Activated B cell treated with CpG ODN at 0.5 μM for 24 hours (primary cell): Measurements from ENCODE around the gene MYO1F. TPM values are rescaled to one million over a fixed set of nuclear protein-coding genes. Genes with fewer than 3 reads are reported as not detected.

ENCODE experiments used
- ATAC-seq: fragments of 200-7000 bp; cut with Tn5 transposase; one replicate; pipeline ENCODE4 v1.10.0; 2021; ENCODE audit warnings: low read depth, mild to moderate bottlenecking, moderate library complexity
- CTCF ChIA-PET: fragments of 350-600 bp; sonication (Branson Sonifier 250); formaldehyde crosslinking; loops from one replicate; lab custom pipeline; 2021; ENCODE audit warnings: antibody characterized with exemption; lab: Charles Lee
- POLR2A ChIA-PET: fragments of 350-600 bp; sonication (Branson Sonifier 250); formaldehyde crosslinking; loops from one replicate; lab custom pipeline; 2021; ENCODE audit warnings: antibody characterized with exemption; lab: Charles Lee
- DNase-seq: peaks from one replicate; pipeline ENCODE4 v3.0.0; 2022
- H3K27ac Mint-ChIP-seq: one replicate; pipeline ENCODE4 v1.8.0; 2020; ENCODE audit warnings: mixed read lengths
- H3K27me3 Mint-ChIP-seq: one replicate; pipeline ENCODE4 v1.8.0; 2021; ENCODE audit warnings: mixed read lengths
- H3K36me3 Mint-ChIP-seq: one replicate; pipeline ENCODE4 v1.8.0; 2021; ENCODE audit warnings: low read depth, mixed read lengths
- H3K4me1 Mint-ChIP-seq: one replicate; pipeline ENCODE4 v1.8.0; 2021; ENCODE audit warnings: mixed read lengths
- H3K4me3 Mint-ChIP-seq: one replicate; pipeline ENCODE4 v1.8.0; 2020; ENCODE audit warnings: mild to moderate bottlenecking, mixed read lengths
- H3K9me3 Mint-ChIP-seq: one replicate; pipeline ENCODE4 v1.8.0; 2020; ENCODE audit warnings: mixed read lengths
- intact Hi-C: fragments of 100-400 bp; cut with micrococcal nuclease; formaldehyde crosslinking; loops from one replicate; pipeline ENCODE4 v1.15.1; 2024
- total RNA-seq: library from RNA; stranded (reverse); gene quantifications from 2 replicates; pipeline ENCODE4 v1.2.3, GENCODE V29; 2022
- TF ChIP-seq, protein P1 (sequence below): fragments of 200-600 bp; IDR thresholded peaks from one replicate; pipeline ENCODE4 v1.8.0; 2022; ENCODE audit warnings: antibody characterized with exemption, mild to moderate bottlenecking

MYO1F gene
- total RNA-seq, 1 donor from 2014 or later, result 63.8 TPM

- H3K9me3 Mint-ChIP-seq, result no peaks in the 10 kb centered on the region
- H3K4me3 Mint-ChIP-seq, result no peak overlapping the region
Observed at GRCh38 chr19:8580710-8581281, 3.6 kb upstream of the MYO1F start.

DNA sequence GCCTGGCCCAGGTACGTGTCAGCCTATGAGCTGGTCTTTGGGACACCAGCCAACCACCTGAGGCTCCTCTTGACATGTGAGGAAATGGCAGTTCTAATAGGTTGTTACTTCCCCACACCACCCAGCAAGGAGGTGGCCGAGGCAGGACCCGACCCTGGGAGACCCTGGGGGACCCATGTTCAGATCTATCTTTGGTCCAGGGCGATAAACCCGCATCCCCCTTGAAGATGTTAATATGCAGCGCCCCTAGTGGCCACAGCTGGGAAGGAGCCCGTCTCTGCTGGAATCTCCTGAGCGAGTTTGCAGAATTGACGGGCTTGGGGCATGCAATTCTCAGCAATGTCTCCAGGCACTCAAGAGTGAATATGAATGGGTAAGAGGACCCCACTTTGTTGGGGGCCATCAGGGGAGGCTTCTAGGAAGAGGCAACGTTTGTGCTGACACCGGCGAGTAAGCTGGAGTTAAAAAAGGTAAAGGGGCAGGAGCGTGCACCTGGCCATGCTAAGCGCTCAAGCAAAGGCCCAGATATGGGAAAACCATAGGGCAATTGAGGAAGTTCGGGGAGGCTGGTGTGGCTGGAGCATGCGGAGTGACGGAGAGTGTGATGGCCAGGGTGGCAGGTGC is 1.5 kb upstream of the MYO1F start:
- intact Hi-C loops, result loop anchor here (1.0 kb wide), 1 partner anchor 165 kb away; the partner anchor contains the start of gene MARCHF2
- peaks cover 48% of the 10 kb centered on the region for H3K4me1 Mint-ChIP-seq
- peak overlapping the region; percentile 44 for H3K4me3 Mint-ChIP-seq
- H3K9me3 Mint-ChIP-seq, result no peaks in the 10 kb centered on the region
- DNase-seq, result peak; percentile 73
- peak overlapping the region; percentile 14 for H3K27ac Mint-ChIP-seq
- TF ChIP-seq, protein P1, sequence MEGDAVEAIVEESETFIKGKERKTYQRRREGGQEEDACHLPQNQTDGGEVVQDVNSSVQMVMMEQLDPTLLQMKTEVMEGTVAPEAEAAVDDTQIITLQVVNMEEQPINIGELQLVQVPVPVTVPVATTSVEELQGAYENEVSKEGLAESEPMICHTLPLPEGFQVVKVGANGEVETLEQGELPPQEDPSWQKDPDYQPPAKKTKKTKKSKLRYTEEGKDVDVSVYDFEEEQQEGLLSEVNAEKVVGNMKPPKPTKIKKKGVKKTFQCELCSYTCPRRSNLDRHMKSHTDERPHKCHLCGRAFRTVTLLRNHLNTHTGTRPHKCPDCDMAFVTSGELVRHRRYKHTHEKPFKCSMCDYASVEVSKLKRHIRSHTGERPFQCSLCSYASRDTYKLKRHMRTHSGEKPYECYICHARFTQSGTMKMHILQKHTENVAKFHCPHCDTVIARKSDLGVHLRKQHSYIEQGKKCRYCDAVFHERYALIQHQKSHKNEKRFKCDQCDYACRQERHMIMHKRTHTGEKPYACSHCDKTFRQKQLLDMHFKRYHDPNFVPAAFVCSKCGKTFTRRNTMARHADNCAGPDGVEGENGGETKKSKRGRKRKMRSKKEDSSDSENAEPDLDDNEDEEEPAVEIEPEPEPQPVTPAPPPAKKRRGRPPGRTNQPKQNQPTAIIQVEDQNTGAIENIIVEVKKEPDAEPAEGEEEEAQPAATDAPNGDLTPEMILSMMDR, result no peak
- POLR2A ChIA-PET, result interaction anchor here (1.2 to 3.1 kb wide), 5 partner anchors 11 to 257 kb away, joined by 3 to 13 read pairs (median 4); partner anchors contain the start of genes HNRNPM, NDUFA7, RPS28 and ZNF414
- CTCF ChIA-PET, result interaction anchor here (0.6 to 7.7 kb wide), 19 partner anchors 9 to 868 kb away, joined by 3 to 44 read pairs (median 4); partner anchors contain the start of genes MARCHF2 and ZNF414
- no peaks in the 10 kb centered on the region for H3K36me3 Mint-ChIP-seq
- ATAC-seq, result peak; percentile 63
- peaks cover 2% of the 10 kb centered on the region for H3K27me3 Mint-ChIP-seq

More at GRCh38 chr19:8580710-8581281, 3.6 kb upstream of the MYO1F start:
- POLR2A ChIA-PET, result interaction anchor here (0.6 to 3.1 kb wide), 6 partner anchors 38 to 379 kb away, joined by 3 to 13 read pairs (median 4); partner anchors contain the start of gene ZNF414
- CTCF ChIA-PET, result interaction anchor here (0.9 to 7.7 kb wide), 13 partner anchors 10 to 226 kb away, joined by 3 to 44 read pairs (median 7); partner anchors contain the start of genes MARCHF2 and ZNF414
- peaks cover 2% of the 10 kb centered on the region for H3K27me3 Mint-ChIP-seq
- peaks cover 35% of the 10 kb centered on the region for H3K4me1 Mint-ChIP-seq
- no peak overlapping the region for H3K27ac Mint-ChIP-seq
- intact Hi-C loops, result loop anchor here (1.0 to 2.0 kb wide), 3 partner anchors 62 to 226 kb away; no protein-coding TSS in a partner anchor
- ATAC-seq (peak; percentile 73), DNase-seq (peak; percentile 81)
- no peaks in the 10 kb centered on the region for H3K36me3 Mint-ChIP-seq
- TF ChIP-seq, protein P1, result peak; percentile 95

DNA sequence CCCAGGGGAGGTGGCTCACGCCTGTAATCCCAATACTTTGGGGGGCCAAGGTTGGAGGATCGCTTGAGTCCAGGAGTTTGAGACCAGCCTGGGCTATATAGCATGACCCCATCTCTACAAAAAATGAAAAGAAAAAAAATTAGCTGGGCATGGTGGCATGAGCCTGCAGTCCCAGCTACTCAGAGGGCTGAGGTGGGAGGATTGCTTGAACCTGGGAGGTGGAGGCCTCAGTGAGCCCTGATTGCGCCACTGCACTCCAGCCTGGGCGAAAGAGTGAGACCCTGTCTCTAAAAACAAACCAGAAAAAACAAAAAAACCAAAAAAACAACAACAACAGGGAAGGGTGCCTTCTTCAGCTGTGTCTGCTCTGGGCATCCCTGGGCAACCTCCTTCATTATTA is 499 bp upstream of the MYO1F start:
- peaks cover 55% of the 10 kb centered on the region for H3K4me1 Mint-ChIP-seq
- ChIA-PET POLR2A (interaction anchor here (0.5 to 3.1 kb wide), 8 partner anchors 9 to 1850 kb away, joined by 3 to 26 read pairs (median 4); partner anchors contain the start of genes HNRNPM, NDUFA7, RPS28 and ZNF414), CTCF (interaction anchor here (1.2 to 7.7 kb wide), 11 partner anchors 8 to 223 kb away, joined by 3 to 44 read pairs (median 11); partner anchors contain the start of genes MARCHF2 and ZNF414)
- H3K27ac Mint-ChIP-seq, result peak overlapping the region; percentile 87
- ATAC-seq (no peak), DNase-seq (no peak)
- H3K36me3 Mint-ChIP-seq, result no peaks in the 10 kb centered on the region
- no peaks in the 10 kb centered on the region for H3K9me3 Mint-ChIP-seq
- TF ChIP-seq, protein P1, result no peak
- no peaks in the 10 kb centered on the region for H3K27me3 Mint-ChIP-seq
- peak overlapping the region; percentile 89 for H3K4me3 Mint-ChIP-seq
- intact Hi-C loops, result loop anchor here (1.0 to 2.0 kb wide), 3 partner anchors 8 to 164 kb away; partner anchors contain the start of genes MARCHF2 and ZNF414

DNA sequence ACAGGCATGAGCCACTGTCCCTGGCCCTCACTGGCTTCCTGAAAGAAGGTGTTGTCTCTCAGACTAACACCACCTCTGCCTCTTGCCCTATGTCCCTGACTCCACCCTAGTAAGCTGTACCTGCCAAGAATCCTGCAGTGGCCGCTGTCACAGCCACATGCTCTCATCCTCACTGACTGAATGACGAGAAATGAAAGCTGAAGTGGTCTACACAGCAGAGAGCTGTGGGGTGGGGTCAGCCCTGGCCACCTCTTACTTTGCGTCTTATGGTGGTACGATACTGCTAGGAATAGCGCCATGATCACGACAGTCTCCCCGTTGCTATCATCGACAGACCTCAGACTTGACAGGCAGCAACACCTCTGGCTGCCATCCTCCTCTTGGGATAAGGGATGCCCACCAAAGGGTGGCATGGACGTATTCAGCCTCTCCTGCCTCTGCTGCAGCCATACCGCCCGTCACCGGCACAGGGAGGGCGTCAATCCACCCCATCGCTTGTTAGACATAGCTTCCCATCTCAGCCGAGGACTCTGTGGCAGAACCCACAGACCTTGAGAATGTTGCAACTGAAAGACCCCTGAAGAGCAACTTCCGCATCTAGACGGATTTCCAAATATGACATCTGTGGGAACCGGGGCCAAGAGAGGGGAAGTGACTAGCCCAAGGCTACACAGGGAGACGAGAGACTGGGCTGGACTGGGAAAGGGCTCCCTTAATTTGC is 809 bp downstream of the MYO1F start:
- POLR2A ChIA-PET, result interaction anchor here (0.5 to 3.1 kb wide), 4 partner anchors 14 to 163 kb away, joined by 3 to 26 read pairs (median 3); partner anchors contain the start of genes MARCHF2 and ZNF414
- Mint-ChIP-seq H3K36me3 (no peaks in the 10 kb centered on the region), H3K27ac (peak overlapping the region; percentile 87), H3K9me3 (no peaks in the 10 kb centered on the region), H3K27me3 (no peaks in the 10 kb centered on the region), H3K4me1 (peaks cover 64% of the 10 kb centered on the region), H3K4me3 (peak overlapping the region; percentile 89)
- CTCF ChIA-PET, result interaction anchor here (0.9 to 7.7 kb wide), 4 partner anchors 10 to 118 kb away, joined by 3 to 28 read pairs (median 4); no protein-coding TSS in a partner anchor
- DNase-seq (no peak), ATAC-seq (peak; percentile 21)
- TF ChIP-seq, protein P1, result no peak
- intact Hi-C loops, result loop anchor here (2.0 kb wide), 1 partner anchor 62 kb away; the partner anchor contains the start of gene ZNF414
